Stimulated activated CD8-positive, alpha-beta memory T cell treated with anti-CD3 and anti-CD28 coated beads, Interleukin-4, amount 100 ng/mL, for 24 hours (primary cell): ENCODE measurements around the gene ERFL.
"Not testable (repeated sequence)": the region's sequence is repeated elsewhere in the genome, so short reads cannot be mapped to it uniquely, and the experiment has no call there.

Experiments
- DNase-seq: peaks from one replicate; pipeline ENCODE4 v3.0.0-alpha.2; 2020; ENCODE audit warnings: low read depth

The ERFL gene

GRCh38 chr19:41926763-41927496 lies 1.3 kb downstream of the ERFL start:
- DNase-seq = no peak

- DNase-seq = no peak
Observed at GRCh38 chr19:41926028-41926762, 2.1 kb downstream of the ERFL start.

GRCh38 chr19:41925208-41926003 lies 2.8 kb downstream of the ERFL start:
- no peak for DNase-seq

- DNase-seq = no peak
Observed at GRCh38 chr19:41924151-41925145, 3.8 kb downstream of the ERFL start.

GRCh38 chr19:41923045-41923788 lies 5.0 kb downstream of the ERFL start:
- no peak for DNase-seq

GRCh38 chr19:41922585-41922984 lies 5.7 kb downstream of the ERFL start:
- no peak for DNase-seq

- no peak for DNase-seq
Observed at GRCh38 chr19:41921577-41922576, 6.4 kb downstream of the ERFL start.

GRCh38 chr19:41920882-41921576 lies 7.2 kb downstream of the ERFL start:
- no peak for DNase-seq

- no peak for DNase-seq
Observed at GRCh38 chr19:41919948-41920712, 8.1 kb downstream of the ERFL start.

- DNase-seq = no peak
Observed at GRCh38 chr19:41918653-41919244, 9.5 kb downstream of the ERFL start.

- DNase-seq = no peak
Observed at GRCh38 chr19:41918095-41918494, 10.2 kb downstream of the ERFL start.

- DNase-seq = no peak
Observed at GRCh38 chr19:41917676-41918075, 10.6 kb downstream of the ERFL start.

GRCh38 chr19:41915776-41916414 lies 12.4 kb downstream of the ERFL start:
- no peak for DNase-seq

- DNase-seq = no peak
Observed at GRCh38 chr19:41915021-41915775, 13.1 kb downstream of the ERFL start.

GRCh38 chr19:41914424-41914834 lies 13.8 kb downstream of the ERFL start:
- DNase-seq = not testable (repeated sequence)
